ENCODE results near the gene ADARB1.

The ADARB1 gene

GRCh38 chr21:45039317-45040156 is 34.8 kb upstream of the ADARB1 start:
- DNase-seq (ENCODE audit: low read depth in 2 of 2), result no peak

- no peak for DNase-seq (ENCODE audit: low read depth in 2 of 2)
These were observed 34.1 kb upstream of the ADARB1 start for GRCh38 chr21:45040157-45040711.

GRCh38 chr21:45040739-45041138 is 33.6 kb upstream of the ADARB1 start:
- no peak for DNase-seq (ENCODE audit: low read depth in 2 of 2)

GRCh38 chr21:45041351-45041805 is 33.0 kb upstream of the ADARB1 start:
- DNase-seq (ENCODE audit: low read depth in 2 of 2), result peak; percentile 65 to 68

GRCh38 chr21:45041984-45042663 is 32.3 kb upstream of the ADARB1 start:
- DNase-seq (ENCODE audit: low read depth in 2 of 2), result no peak

GRCh38 chr21:45042664-45043161 is 31.7 kb upstream of the ADARB1 start:
- no peak for DNase-seq (ENCODE audit: low read depth in 2 of 2)

GRCh38 chr21:45043541-45044020 is 30.8 kb upstream of the ADARB1 start:
- DNase-seq (ENCODE audit: low read depth in 2 of 2), result no peak

- no peak for DNase-seq (ENCODE audit: low read depth in 2 of 2)
These were observed 28.9 kb upstream of the ADARB1 start for GRCh38 chr21:45045481-45045880.

- no peak for DNase-seq (ENCODE audit: low read depth in 2 of 2)
These were observed 27.1 kb upstream of the ADARB1 start for GRCh38 chr21:45047257-45047656.

GRCh38 chr21:45048026-45048698 is 26.2 kb upstream of the ADARB1 start:
- no peak for DNase-seq (ENCODE audit: low read depth in 2 of 2)

GRCh38 chr21:45048968-45049367 is 25.4 kb upstream of the ADARB1 start:
- no peak for DNase-seq (ENCODE audit: low read depth in 2 of 2)

GRCh38 chr21:45049714-45050344 is 24.6 kb upstream of the ADARB1 start:
- no peak for DNase-seq (ENCODE audit: low read depth in 2 of 2)

- DNase-seq (ENCODE audit: low read depth in 2 of 2), result no peak
These were observed 24.0 kb upstream of the ADARB1 start for GRCh38 chr21:45050345-45050796.

- no peak for DNase-seq (ENCODE audit: low read depth in 2 of 2)
These were observed 23.4 kb upstream of the ADARB1 start for GRCh38 chr21:45050797-45051489.

- DNase-seq (ENCODE audit: low read depth in 2 of 2), result no peak
These were observed 22.6 kb upstream of the ADARB1 start for GRCh38 chr21:45051580-45052434.

- no peak for DNase-seq (ENCODE audit: low read depth in 2 of 2)
These were observed 21.4 kb upstream of the ADARB1 start for GRCh38 chr21:45052960-45053359.

GRCh38 chr21:45053561-45054226 is 20.7 kb upstream of the ADARB1 start:
- DNase-seq (ENCODE audit: low read depth in 2 of 2), result no peak

- DNase-seq (ENCODE audit: low read depth in 2 of 2), result no peak
These were observed 20.0 kb upstream of the ADARB1 start for GRCh38 chr21:45054227-45054926.

Measured in fibroblast of skin of left biceps (primary cell).